GM12892 (cell line): ENCODE results near the gene MMP24.

Experiments used
- DNase-seq: peaks from one replicate; pipeline ENCODE4 v3.0.0; 2011; ENCODE audit not compliant: insufficient read length
- FAIRE-seq: peaks from 2 replicates; lab custom pipeline; 2011; peaks lifted over from hg19 to GRCh38; lab: Jason Lieb, UNC
- POLR2A ChIP-seq: IDR thresholded peaks from 2 replicates; pipeline ENCODE4 v1.6.1; 2011; ENCODE audit warnings: low read depth, low read length, control low read depth
- POLR2AphosphoS5 ChIP-seq: IDR thresholded peaks from 2 replicates; pipeline ENCODE4 v1.6.1; 2011; ENCODE audit warnings: low read depth, low read length, control low read depth
- TAF1 ChIP-seq: IDR thresholded peaks from 2 replicates; pipeline ENCODE4 v1.6.1; 2011; ENCODE audit warnings: low read depth, mild to moderate bottlenecking, control low read depth, low read length, borderline replicate concordance

The MMP24 gene

GRCh38 chr20:35226884-35227681, 593 bp downstream of the MMP24 start:
- DNase-seq (no peak), FAIRE-seq (no peak)
- TF ChIP-seq POLR2A: no peak
- TF ChIP-seq POLR2AphosphoS5: no peak
- no peak for TF ChIP-seq TAF1

- no peak for FAIRE-seq
- no peak for TF ChIP-seq TAF1
- no peak for TF ChIP-seq POLR2A
- no peak for TF ChIP-seq POLR2AphosphoS5
Observed at GRCh38 chr20:35232575-35232974, 6.1 kb downstream of the MMP24 start.

GRCh38 chr20:35235881-35236280, 9.4 kb downstream of the MMP24 start:
- no peak for FAIRE-seq
- DNase-seq: no peak
- TF ChIP-seq POLR2AphosphoS5 (no peak), TAF1 (no peak), POLR2A (no peak)

More at GRCh38 chr20:35232575-35232974, 6.1 kb downstream of the MMP24 start:
- no peak for DNase-seq

GRCh38 chr20:35237486-35237885, 11.0 kb downstream of the MMP24 start:
- FAIRE-seq (no peak), DNase-seq (no peak)
- TF ChIP-seq POLR2A (no peak), POLR2AphosphoS5 (no peak)

- no peak for FAIRE-seq
- DNase-seq: no peak
- TF ChIP-seq POLR2A (no peak), TAF1 (no peak), POLR2AphosphoS5 (no peak)
Observed at GRCh38 chr20:35238170-35238569, 11.7 kb downstream of the MMP24 start.

- TF ChIP-seq POLR2A (no peak), POLR2AphosphoS5 (no peak), TAF1 (no peak)
Observed at GRCh38 chr20:35238735-35239134, 12.2 kb downstream of the MMP24 start.

GRCh38 chr20:35240083-35240810, 13.8 kb downstream of the MMP24 start:
- FAIRE-seq (no peak), DNase-seq (no peak)
- TF ChIP-seq POLR2AphosphoS5: no peak

More at GRCh38 chr20:35238735-35239134, 12.2 kb downstream of the MMP24 start:
- DNase-seq (no peak), FAIRE-seq (no peak)

GRCh38 chr20:35240811-35241293, 14.4 kb downstream of the MMP24 start:
- TF ChIP-seq POLR2A (no peak), POLR2AphosphoS5 (no peak), TAF1 (no peak)

GRCh38 chr20:35243317-35243716, 16.8 kb downstream of the MMP24 start:
- FAIRE-seq: no peak
- TF ChIP-seq POLR2A (no peak), TAF1 (no peak), POLR2AphosphoS5 (no peak)

More at GRCh38 chr20:35240811-35241293, 14.4 kb downstream of the MMP24 start:
- no peak for FAIRE-seq
- DNase-seq: no peak

GRCh38 chr20:35243986-35244385, 17.5 kb downstream of the MMP24 start:
- no peak for DNase-seq
- no peak for FAIRE-seq
- TF ChIP-seq POLR2A: no peak
- TF ChIP-seq TAF1: no peak
- TF ChIP-seq POLR2AphosphoS5: no peak

More at GRCh38 chr20:35243317-35243716, 16.8 kb downstream of the MMP24 start:
- DNase-seq: no peak

- TF ChIP-seq POLR2A: no peak
- TF ChIP-seq TAF1: no peak
- no peak for TF ChIP-seq POLR2AphosphoS5
- no peak for DNase-seq
- no peak for FAIRE-seq
Observed at GRCh38 chr20:35246723-35247122, 20.2 kb downstream of the MMP24 start.
